GM21423 (cell line): ENCODE measurements around the gene CDYL.
"Not testable (repeated sequence)": the region's sequence is repeated elsewhere in the genome, so short reads cannot be mapped to it uniquely, and the experiment has no call there.

Experiments used
- ATAC-seq: cut with Tn5 transposase; IDR thresholded peaks from one replicate; pipeline ENCODE4 v1.9.1; 2021; ENCODE audit warnings: mild to moderate bottlenecking, moderate library complexity; ENCODE audit not compliant: unreplicated experiment

The CDYL gene

DNA sequence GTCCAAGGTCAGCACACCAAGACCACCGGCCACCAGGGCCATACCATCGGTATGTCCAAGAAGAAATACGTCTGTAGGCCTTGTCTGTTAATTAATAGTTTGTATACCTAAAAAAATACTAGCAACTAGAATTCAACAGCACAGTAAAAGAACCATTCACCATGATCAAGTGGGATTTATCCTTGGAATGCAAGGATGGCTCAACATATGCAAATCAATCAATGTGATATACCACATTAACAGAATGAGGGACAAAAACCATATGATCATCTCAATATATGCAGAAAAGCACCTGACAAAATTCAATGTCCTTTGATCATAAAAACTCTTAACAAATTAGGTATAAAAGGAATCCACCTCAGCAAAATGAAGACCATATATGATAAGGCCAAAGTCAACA lies 203.2 kb downstream of the CDYL start:
- ATAC-seq = no peak

DNA sequence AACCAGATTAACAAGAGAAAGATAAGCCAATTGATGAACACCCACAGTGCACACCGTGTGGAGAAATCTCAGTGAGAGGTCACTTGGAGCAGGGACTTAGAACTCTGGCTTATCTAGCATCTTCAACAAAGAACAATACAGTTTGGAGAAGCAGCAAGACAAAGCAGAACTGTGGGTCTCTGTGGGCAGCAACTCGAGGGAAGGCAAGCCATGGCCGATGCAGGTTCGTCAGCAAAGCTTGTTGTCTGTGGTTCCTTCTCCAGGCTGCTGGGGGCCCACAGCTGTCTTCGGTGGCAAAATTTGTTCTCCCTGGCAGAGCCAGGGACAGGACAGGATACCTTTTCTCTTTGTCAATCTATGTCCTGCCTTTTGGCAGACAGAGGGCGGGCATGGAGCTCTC lies 205.6 kb downstream of the CDYL start:
- ATAC-seq = no peak

DNA sequence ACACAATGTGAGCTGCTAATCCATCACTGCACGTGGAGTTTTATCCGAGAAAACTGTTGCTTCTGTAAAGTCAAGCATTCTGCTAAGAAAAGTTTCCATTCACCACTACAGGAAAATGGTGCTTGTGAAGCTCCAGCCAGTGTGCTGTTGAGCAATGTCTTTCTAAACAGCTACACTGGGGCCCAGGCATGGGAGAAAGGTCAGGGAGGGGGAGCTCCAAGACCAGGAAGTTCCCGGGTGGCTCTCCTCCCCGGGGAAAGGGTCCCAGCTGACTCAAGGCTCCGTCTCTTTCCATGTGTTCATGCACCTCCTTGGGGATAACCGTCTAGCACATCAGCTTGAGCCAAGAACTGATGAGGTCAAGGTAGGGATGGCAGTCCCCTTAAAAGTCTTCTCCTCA lies 207.1 kb downstream of the CDYL start:
- ATAC-seq = no peak

DNA sequence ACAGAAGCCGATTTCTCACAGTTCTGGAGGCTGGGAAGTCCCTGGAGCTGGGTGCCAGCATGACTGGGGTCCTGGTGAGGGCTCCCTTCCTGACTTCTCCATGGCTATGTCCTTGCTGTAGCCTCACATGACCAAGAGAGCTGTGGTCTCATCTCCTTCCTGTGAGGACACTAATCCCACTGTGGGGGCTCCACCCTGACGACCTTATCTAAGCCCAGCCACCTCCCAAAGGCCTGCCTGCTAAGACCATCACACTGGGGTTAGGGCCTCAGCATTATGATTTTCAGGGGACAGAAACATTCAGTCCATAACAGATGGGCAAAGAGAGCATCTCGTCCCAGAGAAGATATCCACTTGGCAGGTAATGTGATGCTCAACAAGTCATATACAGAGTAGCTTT lies 210.8 kb downstream of the CDYL start:
- ATAC-seq = no peak

DNA sequence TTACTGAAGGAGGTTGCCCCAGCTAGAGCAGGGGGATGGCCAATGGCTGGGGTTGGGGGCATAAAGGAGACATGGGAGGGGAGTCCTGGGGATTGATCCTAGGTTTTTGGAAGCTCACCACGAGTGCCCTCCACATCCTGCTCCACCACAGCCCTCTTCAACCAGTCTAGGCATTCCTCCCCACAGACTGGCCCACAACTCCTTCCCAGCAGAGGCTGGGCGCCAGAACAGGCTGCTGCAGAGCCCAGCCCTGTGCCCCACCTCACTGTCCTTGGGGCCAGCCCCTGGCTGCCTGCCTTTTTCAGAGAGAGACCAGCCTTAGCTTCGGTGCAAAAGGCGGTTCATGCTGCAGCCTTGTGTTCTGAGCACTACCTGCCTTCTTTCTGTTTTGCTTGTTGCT lies 211.2 kb downstream of the CDYL start:
- ATAC-seq = no peak

DNA sequence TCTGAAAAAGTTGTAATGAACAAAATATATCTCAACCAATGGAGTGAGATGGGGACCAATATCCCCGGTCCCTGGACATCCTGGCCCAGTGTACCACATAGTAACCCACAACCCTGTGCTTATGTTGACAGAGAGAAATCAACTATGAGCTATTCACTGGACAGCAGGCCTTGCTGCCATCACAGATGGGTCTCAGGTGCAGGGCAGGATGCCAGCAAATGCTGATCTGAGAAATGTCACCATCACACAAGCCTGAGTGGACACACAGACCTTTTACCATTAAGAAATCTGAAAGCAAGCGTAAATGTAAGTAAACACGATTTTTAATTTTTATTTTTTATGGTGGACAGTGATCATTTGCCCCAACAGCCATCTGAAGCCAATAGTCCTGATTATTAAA lies 218.5 kb downstream of the CDYL start:
- no peak for ATAC-seq

DNA sequence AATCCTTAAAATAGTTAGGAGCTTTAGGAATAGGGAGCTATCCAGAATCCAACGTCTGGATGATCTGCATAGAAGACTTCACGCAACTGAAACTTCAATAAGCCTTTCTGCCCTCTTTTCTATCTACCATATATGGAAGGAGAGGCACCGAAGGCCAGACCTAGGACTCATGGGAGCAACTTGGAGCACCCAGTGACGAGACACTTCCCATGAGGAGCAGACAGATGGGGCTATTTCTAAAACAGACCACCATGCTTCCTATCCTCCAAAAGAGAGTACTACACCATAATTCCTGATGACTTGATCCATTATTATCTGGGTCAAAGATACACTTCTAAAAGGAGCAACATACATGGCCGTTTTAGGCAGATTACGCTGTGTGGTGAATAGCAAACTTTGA lies 221.7 kb downstream of the CDYL start:
- ATAC-seq = no peak

DNA sequence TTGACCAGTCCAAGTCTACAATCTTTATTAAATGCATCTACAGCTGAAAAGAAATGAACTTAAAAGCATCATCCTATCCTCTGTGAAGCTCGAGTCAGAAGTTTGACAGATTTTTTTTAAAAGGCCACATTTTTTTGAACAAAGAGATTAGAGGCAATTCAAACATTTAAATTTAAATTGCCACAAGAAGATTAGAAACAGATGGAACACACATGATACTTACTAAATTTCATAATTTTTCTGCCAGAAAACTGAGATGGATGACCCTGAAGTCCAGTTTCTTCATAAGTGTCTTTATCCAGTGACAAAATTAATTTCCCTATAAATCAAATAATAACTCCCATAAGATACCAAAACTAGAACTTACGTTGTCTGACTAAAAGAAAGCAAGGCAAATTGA lies 223.4 kb downstream of the CDYL start:
- no peak for ATAC-seq

DNA sequence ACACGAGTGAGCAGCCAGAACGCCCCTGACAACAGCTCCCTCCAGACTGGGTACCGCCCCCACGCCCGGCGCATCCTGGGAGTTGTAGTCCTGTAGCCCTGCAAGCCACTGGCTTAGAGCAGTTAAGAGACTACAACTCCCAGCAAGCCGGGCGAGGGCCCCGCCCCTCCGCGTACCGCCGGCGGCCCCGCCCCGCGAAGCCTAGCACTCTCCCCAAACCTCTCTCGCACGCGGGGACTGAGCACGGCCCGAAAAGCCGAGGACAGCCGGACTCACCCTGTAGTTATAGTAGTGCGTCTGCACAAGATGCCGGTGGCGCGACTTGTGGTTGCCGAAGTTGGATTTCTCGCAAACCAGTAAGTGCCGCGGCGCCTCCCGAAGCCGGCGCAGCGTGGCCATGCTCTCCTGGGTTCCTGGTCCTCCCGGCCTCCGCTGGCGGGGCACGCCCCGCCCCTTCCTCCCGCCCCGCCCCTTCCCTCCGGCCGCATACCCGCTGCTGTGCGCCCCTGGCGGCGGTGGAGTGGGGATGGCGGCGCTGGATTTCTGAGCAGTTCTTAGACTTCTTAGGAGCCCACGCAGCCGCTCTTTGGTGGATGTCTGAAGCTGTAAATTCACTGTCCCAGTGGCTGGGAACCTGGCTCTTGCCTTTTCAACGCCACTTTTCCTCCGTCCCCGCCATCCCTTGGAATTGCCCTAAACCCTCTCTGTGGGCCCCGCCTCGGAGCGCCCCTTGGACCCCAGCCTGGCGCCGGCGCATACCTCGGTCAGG lies 227.6 kb downstream of the CDYL start, which contains the start of gene RPP40:
RPP40 (minus strand) TSS at position 434 of the 769 bp plus-strand sequence; CDS start at position 399, 35 bp downstream.
- ATAC-seq = peak; percentile 94

DNA sequence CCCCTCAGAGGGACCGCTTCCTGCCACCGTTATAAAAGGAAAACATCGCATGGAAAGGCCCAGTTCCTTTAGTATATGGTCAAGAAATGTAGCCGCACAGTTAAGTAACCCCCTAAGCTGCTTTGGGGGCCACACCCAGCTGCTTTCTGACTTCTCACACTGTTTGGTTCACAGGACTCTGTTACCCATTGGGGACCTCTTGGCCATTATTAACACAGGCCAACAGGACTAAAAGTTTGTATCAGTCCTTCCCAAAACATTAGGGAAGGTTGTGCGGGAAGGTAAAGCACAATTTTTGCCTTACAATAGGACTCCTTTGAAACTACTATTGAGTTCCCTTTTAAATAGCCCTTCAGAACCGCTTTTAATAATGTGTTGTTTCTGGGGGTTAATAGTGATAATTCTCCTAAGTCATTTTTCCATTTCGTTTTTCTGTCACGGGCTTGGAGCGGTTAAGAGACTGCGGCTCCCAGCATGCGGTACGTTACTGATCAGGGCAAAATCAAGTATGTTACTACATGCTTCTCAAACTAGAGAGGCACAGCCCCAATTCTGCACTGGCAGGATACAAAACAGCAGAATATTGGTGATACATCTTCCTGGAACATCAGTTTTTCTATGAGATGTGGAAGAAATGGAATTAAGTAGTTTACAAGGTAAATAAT lies 228.3 kb downstream of the CDYL start:
- no peak for ATAC-seq

DNA sequence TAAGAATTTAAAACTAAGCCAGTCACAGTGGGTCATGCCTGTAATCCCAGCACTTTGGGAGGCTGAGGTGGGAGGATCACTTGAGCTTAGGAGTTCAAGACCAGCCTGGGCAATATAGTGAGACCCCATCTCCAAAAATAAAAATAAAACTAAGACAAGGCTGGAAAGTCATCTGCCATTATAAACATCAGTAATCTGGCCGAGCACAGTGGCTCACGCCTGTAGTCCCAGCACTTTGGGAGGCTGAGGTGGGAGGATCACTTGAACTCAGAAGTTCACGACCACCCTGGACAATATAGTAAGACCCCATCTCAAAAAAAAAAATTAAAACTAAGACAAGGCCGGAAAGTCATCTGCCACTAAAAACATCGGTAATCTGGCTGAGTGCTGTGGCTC lies 228.8 kb downstream of the CDYL start:
- ATAC-seq = not testable (repeated sequence)
